A673 (cell line): ENCODE results near the gene KIRREL3. TPM values are rescaled to one million over a fixed set of nuclear protein-coding genes. Genes with fewer than 3 reads are reported as not detected.

Experiments used
- BruUV-seq: library from RNA; stranded (reverse); fragments of 400-500 nt; replicated peaks from 2 replicates; lab custom pipeline; 2021; lab: Mats Ljungman, UMichigan
- CTCF ChIA-PET: fragments of 300-600 bp; sonication (Branson Sonifier 250); formaldehyde crosslinking; loops from one replicate; lab custom pipeline; 2022; ENCODE audit warnings: antibody characterized with exemption; lab: Charles Lee
- POLR2A ChIA-PET: fragments of 300-600 bp; sonication (Branson Sonifier 250); formaldehyde crosslinking; loops from one replicate; lab custom pipeline; 2022; ENCODE audit warnings: antibody characterized with exemption; ENCODE audit not compliant: low non-redundant PET; lab: Charles Lee
- DNase-seq: peaks from one replicate; pipeline ENCODE4 v3.0.0-alpha.2; 2015; ENCODE audit warnings: low spot score
- H3K27ac ChIP-seq: fragments of 200-600 bp; sonication (generic); 2 replicates; pipeline ENCODE4 v1.5.1; 2016; ENCODE audit warnings: mixed run types, low read depth, mild to moderate bottlenecking, mixed read lengths, antibody characterized with exemption, low read length; ENCODE audit not compliant: poor library complexity, severe bottlenecking
- H3K27me3 ChIP-seq: fragments of 200-600 bp; sonication (generic); replicated peaks from 2 replicates; pipeline ENCODE4 v1.6.1; 2017; ENCODE audit warnings: mixed run types, low read depth, mild to moderate bottlenecking, mixed read lengths, antibody characterized with exemption, low read length; ENCODE audit not compliant: insufficient read depth, poor library complexity
- H3K36me3 ChIP-seq: fragments of 200-600 bp; sonication (generic); 2 replicates; pipeline ENCODE4 v1.6.1; 2016; ENCODE audit warnings: mixed run types, mild to moderate bottlenecking, mixed read lengths, antibody characterized with exemption, low read length; ENCODE audit not compliant: insufficient read depth, poor library complexity, severe bottlenecking
- H3K4me1 ChIP-seq: fragments of 200-600 bp; sonication (generic); 2 replicates; pipeline ENCODE4 v1.6.1; 2017; ENCODE audit warnings: mixed run types, mild to moderate bottlenecking, mixed read lengths, antibody characterized with exemption, low read length; ENCODE audit not compliant: insufficient read depth, poor library complexity, severe bottlenecking
- H3K4me3 ChIP-seq: fragments of 200-600 bp; sonication (generic); 2 replicates; pipeline ENCODE4 v1.5.1; 2016; ENCODE audit warnings: low read depth, mixed run types, mild to moderate bottlenecking, mixed read lengths, low read length; ENCODE audit not compliant: poor library complexity, severe bottlenecking
- H3K9me3 ChIP-seq: fragments of 200-600 bp; sonication (generic); 2 replicates; pipeline ENCODE4 v1.6.1; 2016; ENCODE audit warnings: mixed run types, low read depth, mild to moderate bottlenecking, mixed read lengths, antibody characterized with exemption, low read length; ENCODE audit not compliant: poor library complexity, severe bottlenecking
- EZH2 ChIP-seq: fragments of 200-600 bp; sonication (generic); IDR thresholded peaks from 2 replicates; pipeline ENCODE4 v1.6.1; 2017; ENCODE audit warnings: borderline replicate concordance, low read depth, mild to moderate bottlenecking, mixed read lengths, antibody characterized with exemption, low read length; ENCODE audit not compliant: poor library complexity, severe bottlenecking
- intact Hi-C: fragments of 100-400 bp; cut with micrococcal nuclease; formaldehyde crosslinking; loops from one replicate; pipeline ENCODE4 v1.10.0; 2022; ENCODE audit not compliant: unreplicated experiment
- total RNA-seq: library from RNA; stranded (reverse); gene quantifications from 2 replicates; pipeline ENCODE4 v1.2.3, GENCODE V29; 2021
- TF ChIP-seq, protein P1 (sequence below): fragments of 300-800, 200-600 bp; sonication (generic); conservative IDR thresholded peaks from 2 replicates; pipeline ENCODE4 v1.5.1; 2017; ENCODE audit warnings: low read depth, mild to moderate bottlenecking, antibody characterized with exemption, low read length, moderate library complexity, mixed read lengths

The KIRREL3 gene
- total RNA-seq, 1 experiment from 2014 or later: not detected

DNA sequence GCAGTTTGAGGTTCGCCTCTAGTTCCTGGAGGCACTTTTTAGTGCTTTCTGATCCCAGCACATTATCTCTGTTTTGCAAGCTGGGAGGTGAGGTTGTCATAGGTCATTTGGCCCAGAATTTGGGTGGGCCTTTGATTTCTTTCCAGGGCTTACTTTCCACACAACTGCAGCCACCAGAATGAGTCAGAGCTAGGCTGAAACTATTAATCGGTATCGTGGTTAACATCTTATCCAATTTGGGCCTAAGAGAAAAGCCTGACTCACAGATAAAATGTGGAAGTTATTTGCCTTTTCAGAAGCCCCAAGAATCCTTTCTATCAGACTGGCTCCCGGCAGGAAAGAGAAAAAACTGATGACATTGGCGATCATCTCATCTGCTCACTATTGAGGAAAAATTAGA lies 166.4 kb downstream of the KIRREL3 start:
- no peaks in the 10 kb centered on the region for H3K4me1 ChIP-seq
- intact Hi-C loops: no loop called here
- DNase-seq: no peak
- TF ChIP-seq, protein P1, sequence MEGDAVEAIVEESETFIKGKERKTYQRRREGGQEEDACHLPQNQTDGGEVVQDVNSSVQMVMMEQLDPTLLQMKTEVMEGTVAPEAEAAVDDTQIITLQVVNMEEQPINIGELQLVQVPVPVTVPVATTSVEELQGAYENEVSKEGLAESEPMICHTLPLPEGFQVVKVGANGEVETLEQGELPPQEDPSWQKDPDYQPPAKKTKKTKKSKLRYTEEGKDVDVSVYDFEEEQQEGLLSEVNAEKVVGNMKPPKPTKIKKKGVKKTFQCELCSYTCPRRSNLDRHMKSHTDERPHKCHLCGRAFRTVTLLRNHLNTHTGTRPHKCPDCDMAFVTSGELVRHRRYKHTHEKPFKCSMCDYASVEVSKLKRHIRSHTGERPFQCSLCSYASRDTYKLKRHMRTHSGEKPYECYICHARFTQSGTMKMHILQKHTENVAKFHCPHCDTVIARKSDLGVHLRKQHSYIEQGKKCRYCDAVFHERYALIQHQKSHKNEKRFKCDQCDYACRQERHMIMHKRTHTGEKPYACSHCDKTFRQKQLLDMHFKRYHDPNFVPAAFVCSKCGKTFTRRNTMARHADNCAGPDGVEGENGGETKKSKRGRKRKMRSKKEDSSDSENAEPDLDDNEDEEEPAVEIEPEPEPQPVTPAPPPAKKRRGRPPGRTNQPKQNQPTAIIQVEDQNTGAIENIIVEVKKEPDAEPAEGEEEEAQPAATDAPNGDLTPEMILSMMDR: no peak
- no peak for TF ChIP-seq EZH2
- H3K4me3 ChIP-seq: no peak overlapping the region
- H3K9me3 ChIP-seq: no peaks in the 10 kb centered on the region
- H3K27ac ChIP-seq: no peak overlapping the region
- no peaks in the 10 kb centered on the region for H3K36me3 ChIP-seq
- peaks cover 32% of the 10 kb centered on the region for H3K27me3 ChIP-seq
- ChIA-PET POLR2A (no interaction called here), CTCF (no interaction called here)
- no TSS peak for BruUV-seq

DNA sequence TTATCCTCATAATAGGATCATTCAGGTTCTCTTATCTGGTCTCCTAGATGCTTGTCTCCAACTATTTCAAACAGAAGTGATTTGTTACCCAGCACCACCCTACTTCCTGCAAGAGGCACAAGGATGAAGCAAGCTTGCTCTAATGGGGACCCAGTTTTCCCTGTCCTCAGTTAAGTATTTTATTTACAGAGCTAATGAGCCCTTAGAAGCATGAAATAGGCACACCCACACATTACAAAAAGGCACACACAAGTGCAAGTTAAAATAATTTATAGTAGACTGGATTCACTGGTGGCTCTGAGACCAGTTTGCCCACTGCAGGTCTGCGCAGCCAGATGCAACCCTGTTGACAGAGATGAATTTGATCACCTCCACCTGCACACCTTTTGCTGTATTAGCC lies 167.5 kb downstream of the KIRREL3 start:
- TF ChIP-seq, protein P1: no peak
- no peak for TF ChIP-seq EZH2
- Histone ChIP-seq H3K27me3 (peaks cover 23% of the 10 kb centered on the region), H3K27ac (no peak overlapping the region), H3K4me1 (no peaks in the 10 kb centered on the region), H3K4me3 (no peak overlapping the region), H3K9me3 (no peaks in the 10 kb centered on the region), H3K36me3 (no peaks in the 10 kb centered on the region)
- intact Hi-C loops: no loop called here
- DNase-seq: no peak
- ChIA-PET POLR2A (no interaction called here), CTCF (no interaction called here)
- BruUV-seq: no TSS peak

DNA sequence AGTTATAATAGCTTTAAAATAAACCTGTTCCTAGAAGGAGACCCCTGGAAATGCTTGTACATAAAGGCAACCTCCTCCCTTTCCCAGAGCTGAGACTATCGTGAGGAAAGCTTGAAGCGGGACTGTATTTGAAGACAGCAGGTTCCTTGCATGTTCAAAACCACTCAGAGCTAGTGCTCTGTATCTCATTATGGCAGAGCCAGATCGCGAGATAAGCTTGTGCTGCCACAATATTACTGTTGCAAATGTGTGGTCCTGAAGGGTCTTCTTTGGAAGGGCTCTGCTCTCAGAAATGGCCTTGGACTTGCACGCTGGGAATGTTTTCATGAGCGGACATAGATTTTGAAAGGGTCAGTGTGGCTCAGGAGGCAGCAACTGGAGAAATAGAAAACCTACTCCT lies 168.2 kb downstream of the KIRREL3 start:
- no peak for DNase-seq
- POLR2A ChIA-PET: no interaction called here
- no peaks in the 10 kb centered on the region for H3K4me1 ChIP-seq
- CTCF ChIA-PET: no interaction called here
- no peaks in the 10 kb centered on the region for H3K36me3 ChIP-seq
- no peak overlapping the region for H3K27ac ChIP-seq
- H3K4me3 ChIP-seq: no peak overlapping the region
- no peaks in the 10 kb centered on the region for H3K9me3 ChIP-seq
- H3K27me3 ChIP-seq: peaks cover 19% of the 10 kb centered on the region
- TF ChIP-seq EZH2: no peak
- TF ChIP-seq, protein P1: no peak
- no TSS peak for BruUV-seq
- intact Hi-C loops: no loop called here
